Measurements from ENCODE around the gene XNDC1N. TPM values are rescaled to one million over a fixed set of nuclear protein-coding genes. Genes with fewer than 3 reads are reported as not detected.
"Not testable (repeated sequence)": the region's sequence is repeated elsewhere in the genome, so short reads cannot be mapped to it uniquely, and the experiment has no call there.

The XNDC1N gene
- total RNA-seq, 1 donor from 2014 or later, result 7.6 TPM

DNA sequence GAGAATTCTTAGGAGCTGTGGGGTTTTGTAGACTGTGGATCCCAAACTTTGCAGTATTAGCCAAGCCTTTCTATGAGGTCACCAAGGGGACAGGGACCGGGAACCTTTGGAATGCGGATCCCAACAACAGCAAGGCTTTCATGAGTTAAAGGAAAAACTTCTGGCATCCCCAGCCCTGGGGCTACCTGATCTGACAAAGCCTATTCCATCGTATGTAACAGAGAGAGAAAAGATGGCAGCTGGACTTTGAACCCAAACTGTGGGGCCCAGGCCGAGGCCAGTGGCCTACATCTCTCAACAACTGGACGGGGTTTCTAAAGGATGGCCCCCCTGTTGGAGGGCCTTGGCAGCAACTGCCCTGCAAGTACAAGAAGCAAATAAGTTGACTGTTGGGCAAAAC is 17.6 kb downstream of the XNDC1N start:
- not testable (repeated sequence) for H3K27me3 ChIP-seq (ENCODE audit: insufficient read depth, low read length); H3K36me3 ChIP-seq (ENCODE audit: insufficient read depth, low read length); H3K9me3 Mint-ChIP-seq (ENCODE audit: unreplicated experiment); H3K4me1 Mint-ChIP-seq (ENCODE audit: low read depth, unreplicated experiment); DNase-seq (ENCODE audit: low read depth); H3K4me1 ChIP-seq (ENCODE audit: insufficient read depth, low read length); H3K9ac ChIP-seq (ENCODE audit: low read length); FAIRE-seq; H3K4me3 Mint-ChIP-seq (ENCODE audit: unreplicated experiment); H3K27ac Mint-ChIP-seq (ENCODE audit: unreplicated experiment); H3K27ac ChIP-seq (ENCODE audit: low read depth, low read length); H3K79me2 ChIP-seq (ENCODE audit: insufficient read depth, low read length); H2AFZ ChIP-seq (ENCODE audit: low read depth, low read length); H3K27me3 Mint-ChIP-seq (ENCODE audit: low read depth, unreplicated experiment); H4K20me1 ChIP-seq (ENCODE audit: insufficient read depth, low read length); H3K36me3 Mint-ChIP-seq (ENCODE audit: low read depth, unreplicated experiment); H3K4me3 ChIP-seq (ENCODE audit: insufficient read depth, low read depth, low read length); H3K4me2 ChIP-seq (ENCODE audit: low read length); H3K9me3 ChIP-seq (ENCODE audit: insufficient read depth, low read depth, low read length)

DNA sequence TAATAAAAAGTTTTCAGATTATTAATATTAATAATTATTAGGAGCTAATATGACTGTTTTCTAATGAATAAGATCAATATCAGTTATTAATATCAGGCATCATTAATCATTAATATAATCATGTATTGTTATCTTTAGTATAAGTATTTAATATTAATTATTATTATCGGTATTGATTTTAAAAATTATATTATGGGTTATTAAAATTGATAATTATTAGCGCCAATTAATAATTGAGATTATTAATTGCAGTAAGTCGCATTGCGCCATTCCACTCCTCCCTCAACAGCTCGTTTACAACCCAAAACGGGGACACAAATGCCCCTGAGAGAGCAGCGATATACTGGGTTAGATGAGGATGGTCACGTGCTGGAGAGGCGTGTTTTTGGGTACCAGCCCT is 20.2 kb downstream of the XNDC1N start:
- Histone ChIP-seq H3K9ac (ENCODE audit: low read length) (no peak overlapping the region), H3K4me1 (ENCODE audit: insufficient read depth, low read length) (no peaks in the 10 kb centered on the region), H3K4me2 (ENCODE audit: low read length) (no peak overlapping the region), H3K27me3 (ENCODE audit: insufficient read depth, low read length) (no peaks in the 10 kb centered on the region), H3K79me2 (ENCODE audit: insufficient read depth, low read length) (no peaks in the 10 kb centered on the region), H3K9me3 (ENCODE audit: insufficient read depth, low read depth, low read length) (no peaks in the 10 kb centered on the region), H2AFZ (ENCODE audit: low read depth, low read length) (no peak overlapping the region), H3K27ac (ENCODE audit: low read depth, low read length) (no peak overlapping the region), H3K36me3 (ENCODE audit: insufficient read depth, low read length) (no peaks in the 10 kb centered on the region), H4K20me1 (ENCODE audit: insufficient read depth, low read length) (no peaks in the 10 kb centered on the region), H3K4me3 (ENCODE audit: insufficient read depth, low read depth, low read length) (no peak overlapping the region)
- no peak for FAIRE-seq
- Mint-ChIP-seq H3K9me3 (ENCODE audit: unreplicated experiment) (no peaks in the 10 kb centered on the region), H3K27me3 (ENCODE audit: low read depth, unreplicated experiment) (no peaks in the 10 kb centered on the region), H3K36me3 (ENCODE audit: low read depth, unreplicated experiment) (peaks cover 13% of the 10 kb centered on the region), H3K27ac (ENCODE audit: unreplicated experiment) (no peak overlapping the region), H3K4me1 (ENCODE audit: low read depth, unreplicated experiment) (peaks cover 3% of the 10 kb centered on the region), H3K4me3 (ENCODE audit: unreplicated experiment) (no peak overlapping the region)
- TF ChIP-seq CTCF (IDR thresholded peaks at IDR 0.05; ENCODE audit: insufficient read depth, low read depth, low read length) (no peak), EZH2 (IDR thresholded peaks at IDR 0.05; ENCODE audit: insufficient read depth, low read length) (no peak)
- no peak for DNase-seq (ENCODE audit: low read depth)

DNA sequence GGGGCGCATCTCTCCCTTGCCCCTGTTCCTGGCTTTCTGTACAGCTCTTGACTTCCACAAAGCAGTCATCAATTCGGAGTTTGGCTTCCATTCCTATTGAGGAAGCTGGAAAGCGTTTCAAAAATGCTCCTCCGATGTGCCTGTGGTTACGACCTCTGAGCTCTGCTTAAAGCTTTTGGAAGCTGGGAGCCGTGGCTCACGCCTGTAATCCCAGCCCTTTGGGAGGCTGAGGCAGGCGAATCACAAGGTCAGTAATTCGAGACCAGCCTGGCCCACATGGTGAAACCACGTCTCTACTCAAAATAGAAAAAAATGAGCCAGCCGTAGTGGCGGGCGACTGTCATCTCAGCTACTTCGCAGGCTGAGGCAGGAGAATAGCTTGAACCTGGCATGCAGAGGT is 27.3 kb downstream of the XNDC1N start:
- H3K27me3 ChIP-seq (ENCODE audit: insufficient read depth, low read length); H3K27ac ChIP-seq (ENCODE audit: low read depth, low read length); H3K9me3 Mint-ChIP-seq (ENCODE audit: unreplicated experiment); H3K4me3 ChIP-seq (ENCODE audit: insufficient read depth, low read depth, low read length); H3K9ac ChIP-seq (ENCODE audit: low read length); H3K36me3 ChIP-seq (ENCODE audit: insufficient read depth, low read length); H3K4me1 ChIP-seq (ENCODE audit: insufficient read depth, low read length); H3K9me3 ChIP-seq (ENCODE audit: insufficient read depth, low read depth, low read length); H3K27me3 Mint-ChIP-seq (ENCODE audit: low read depth, unreplicated experiment); H2AFZ ChIP-seq (ENCODE audit: low read depth, low read length); H4K20me1 ChIP-seq (ENCODE audit: insufficient read depth, low read length); H3K79me2 ChIP-seq (ENCODE audit: insufficient read depth, low read length); H3K4me3 Mint-ChIP-seq (ENCODE audit: unreplicated experiment); FAIRE-seq: not testable (repeated sequence)
- peak; percentile 85 for DNase-seq (ENCODE audit: low read depth)
- H3K4me2 ChIP-seq (ENCODE audit: low read length), result peak overlapping the region; percentile 48
- Mint-ChIP-seq H3K36me3 (ENCODE audit: low read depth, unreplicated experiment) (peaks cover 17% of the 10 kb centered on the region), H3K27ac (ENCODE audit: unreplicated experiment) (peak overlapping the region; percentile 81), H3K4me1 (ENCODE audit: low read depth, unreplicated experiment) (peaks cover 15% of the 10 kb centered on the region)

DNA sequence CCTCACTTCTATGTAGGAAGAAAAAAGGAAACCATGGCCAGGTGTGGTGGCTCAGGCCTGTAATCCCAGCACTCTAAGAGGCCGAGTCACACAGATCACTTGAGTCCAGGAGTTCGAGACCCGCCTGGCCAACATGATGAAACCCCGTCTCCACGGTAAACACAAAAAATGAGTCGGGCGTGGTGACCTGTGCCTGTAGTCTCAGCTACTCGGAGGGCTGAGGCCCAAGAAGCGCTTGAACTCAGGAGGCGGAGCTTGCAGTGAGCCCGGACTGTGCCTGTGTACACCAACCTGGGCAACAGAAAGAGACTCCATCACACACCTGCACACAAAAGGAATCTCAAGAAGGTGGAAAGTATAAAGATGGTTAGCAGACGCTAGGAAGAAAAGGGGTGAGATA is 32.4 kb downstream of the XNDC1N start:
- H3K4me2 ChIP-seq (ENCODE audit: low read length), result no peak overlapping the region
- no peaks in the 10 kb centered on the region for H3K4me1 ChIP-seq (ENCODE audit: insufficient read depth, low read length)
- H3K4me3 ChIP-seq (ENCODE audit: insufficient read depth, low read depth, low read length), result no peak overlapping the region
- no peak overlapping the region for H3K9ac ChIP-seq (ENCODE audit: low read length)
- peaks cover 6% of the 10 kb centered on the region for H3K4me1 Mint-ChIP-seq (ENCODE audit: low read depth, unreplicated experiment)
- peaks cover 12% of the 10 kb centered on the region for H3K36me3 Mint-ChIP-seq (ENCODE audit: low read depth, unreplicated experiment)
- peaks cover 5% of the 10 kb centered on the region for H3K9me3 Mint-ChIP-seq (ENCODE audit: unreplicated experiment)
- FAIRE-seq (no peak), DNase-seq (ENCODE audit: low read depth) (no peak)
- no peak overlapping the region for H3K4me3 Mint-ChIP-seq (ENCODE audit: unreplicated experiment)
- no peaks in the 10 kb centered on the region for H3K27me3 Mint-ChIP-seq (ENCODE audit: low read depth, unreplicated experiment)
- no peaks in the 10 kb centered on the region for H3K36me3 ChIP-seq (ENCODE audit: insufficient read depth, low read length)
- no peaks in the 10 kb centered on the region for H3K79me2 ChIP-seq (ENCODE audit: insufficient read depth, low read length)
- H2AFZ ChIP-seq (ENCODE audit: low read depth, low read length), result no peak overlapping the region
- H3K27me3 ChIP-seq (ENCODE audit: insufficient read depth, low read length), result no peaks in the 10 kb centered on the region
- no peaks in the 10 kb centered on the region for H4K20me1 ChIP-seq (ENCODE audit: insufficient read depth, low read length)
- TF ChIP-seq CTCF (IDR thresholded peaks at IDR 0.05; ENCODE audit: insufficient read depth, low read depth, low read length) (no peak), EZH2 (IDR thresholded peaks at IDR 0.05; ENCODE audit: insufficient read depth, low read length) (no peak)
- no peaks in the 10 kb centered on the region for H3K9me3 ChIP-seq (ENCODE audit: insufficient read depth, low read depth, low read length)
- H3K27ac ChIP-seq (ENCODE audit: low read depth, low read length), result no peak overlapping the region
- H3K27ac Mint-ChIP-seq (ENCODE audit: unreplicated experiment), result no peak overlapping the region

GRCh38 chr11:71889181-71889872 is 39.1 kb downstream of the XNDC1N start:
- not testable (repeated sequence) for DNase-seq (ENCODE audit: low read depth); H3K79me2 ChIP-seq (ENCODE audit: insufficient read depth, low read length); H3K27ac Mint-ChIP-seq (ENCODE audit: unreplicated experiment); H3K4me3 ChIP-seq (ENCODE audit: insufficient read depth, low read depth, low read length); H3K36me3 ChIP-seq (ENCODE audit: insufficient read depth, low read length); H3K27me3 Mint-ChIP-seq (ENCODE audit: low read depth, unreplicated experiment); H2AFZ ChIP-seq (ENCODE audit: low read depth, low read length); H4K20me1 ChIP-seq (ENCODE audit: insufficient read depth, low read length); H3K4me1 Mint-ChIP-seq (ENCODE audit: low read depth, unreplicated experiment); H3K9ac ChIP-seq (ENCODE audit: low read length); H3K27ac ChIP-seq (ENCODE audit: low read depth, low read length); H3K4me3 Mint-ChIP-seq (ENCODE audit: unreplicated experiment); H3K9me3 Mint-ChIP-seq (ENCODE audit: unreplicated experiment); FAIRE-seq; H3K4me1 ChIP-seq (ENCODE audit: insufficient read depth, low read length); H3K27me3 ChIP-seq (ENCODE audit: insufficient read depth, low read length); H3K9me3 ChIP-seq (ENCODE audit: insufficient read depth, low read depth, low read length); H3K4me2 ChIP-seq (ENCODE audit: low read length)
- H3K36me3 Mint-ChIP-seq (ENCODE audit: low read depth, unreplicated experiment), result peaks cover 13% of the 10 kb centered on the region
